Caco-2 (cell line): ENCODE results near the gene LSMEM2. TPM values are rescaled to one million over a fixed set of nuclear protein-coding genes. Genes with fewer than 3 reads are reported as not detected.

Experiments used
- BruUV-seq: library from RNA; stranded (reverse); fragments of 400-500 nt; replicated peaks from 2 replicates; lab custom pipeline; 2021; lab: Mats Ljungman, UMichigan
- CTCF ChIA-PET: fragments of 300-600 bp; sonication (Branson Sonifier 250); formaldehyde crosslinking; loops from one replicate; lab custom pipeline; 2022; ENCODE audit warnings: antibody characterized with exemption; lab: Charles Lee
- POLR2A ChIA-PET: fragments of 300-600 bp; sonication (Branson Sonifier 250); formaldehyde crosslinking; loops from one replicate; lab custom pipeline; 2022; ENCODE audit warnings: antibody characterized with exemption; lab: Charles Lee
- DNase-seq, 2 experiments: peaks; one replicate each; pipeline versions ENCODE4 v3.0.0 to v3.0.0-alpha.2; 2020 to 2022
- H3K27me3 ChIP-seq: replicated peaks from 2 replicates; pipeline ENCODE4 v1.6.0; 2011; ENCODE audit warnings: low read length; ENCODE audit not compliant: control insufficient read depth, insufficient read depth
- H3K36me3 ChIP-seq: 2 replicates; pipeline ENCODE4 v1.5.1; 2011; ENCODE audit warnings: low read length; ENCODE audit not compliant: control insufficient read depth, insufficient read depth
- H3K4me1 ChIP-seq: fragments of 250-450 bp; sonication (Bioruptor Pico); 2 replicates; pipeline ENCODE4 v1.5.1; 2020; ENCODE audit warnings: mild to moderate bottlenecking
- H3K4me3 ChIP-seq: 2 replicates; pipeline ENCODE4 v1.5.1; 2011; ENCODE audit warnings: low read depth, mild to moderate bottlenecking, control low read depth, low read length
- H3K9me3 ChIP-seq: fragments of 250-450 bp; sonication (Bioruptor Pico); 2 replicates; pipeline ENCODE4 v1.5.1; 2020; ENCODE audit warnings: mild to moderate bottlenecking, moderate library complexity
- H3K27ac Mint-ChIP-seq: one replicate; pipeline ENCODE4 v1.8.0; 2022; ENCODE audit warnings: mixed read lengths; ENCODE audit not compliant: unreplicated experiment
- H3K27me3 Mint-ChIP-seq: one replicate; pipeline ENCODE4 v1.8.0; 2022; ENCODE audit warnings: mixed read lengths; ENCODE audit not compliant: insufficient read depth, unreplicated experiment
- H3K36me3 Mint-ChIP-seq: one replicate; pipeline ENCODE4 v1.8.0; 2022; ENCODE audit warnings: mild to moderate bottlenecking, mixed read lengths; ENCODE audit not compliant: insufficient read depth, unreplicated experiment
- H3K4me1 Mint-ChIP-seq: one replicate; pipeline ENCODE4 v1.8.0; 2022; ENCODE audit warnings: low read depth, mixed read lengths; ENCODE audit not compliant: unreplicated experiment
- H3K4me3 Mint-ChIP-seq: one replicate; pipeline ENCODE4 v1.8.0; 2022; ENCODE audit warnings: mild to moderate bottlenecking, moderate library complexity, mixed read lengths; ENCODE audit not compliant: unreplicated experiment
- H3K9me3 Mint-ChIP-seq: one replicate; pipeline ENCODE4 v1.8.0; 2022; ENCODE audit warnings: mixed read lengths; ENCODE audit not compliant: unreplicated experiment
- intact Hi-C: fragments of 100-400 bp; cut with micrococcal nuclease; formaldehyde crosslinking; loops from one replicate; pipeline ENCODE4 v1.10.0; 2022; ENCODE audit not compliant: unreplicated experiment
- total RNA-seq: library from RNA; stranded (reverse); gene quantifications from 2 replicates; pipeline ENCODE4 v1.2.3, GENCODE V29; 2022
- TF ChIP-seq, protein P1 (sequence below), 2 experiments: fragments of 200-600 bp in 1 of 2; IDR thresholded peaks; 1 replicate in 1 of 2; 2 replicates in 1 of 2; pipeline versions ENCODE4 v1.5.1 to v1.8.0; 2011 to 2022; ENCODE audit warnings: antibody characterized with exemption in 1 of 2, control low read depth in 1 of 2, inconsistent platforms in 1 of 2, low read depth in 1 of 2, low read length in 1 of 2, mild to moderate bottlenecking in 1 of 2, moderate library complexity in 1 of 2; ENCODE audit not compliant: insufficient read depth in 1 of 2, severe bottlenecking in 1 of 2, unreplicated experiment in 1 of 2

The LSMEM2 gene
- total RNA-seq, 1 experiment from 2014 or later = not detected

DNA sequence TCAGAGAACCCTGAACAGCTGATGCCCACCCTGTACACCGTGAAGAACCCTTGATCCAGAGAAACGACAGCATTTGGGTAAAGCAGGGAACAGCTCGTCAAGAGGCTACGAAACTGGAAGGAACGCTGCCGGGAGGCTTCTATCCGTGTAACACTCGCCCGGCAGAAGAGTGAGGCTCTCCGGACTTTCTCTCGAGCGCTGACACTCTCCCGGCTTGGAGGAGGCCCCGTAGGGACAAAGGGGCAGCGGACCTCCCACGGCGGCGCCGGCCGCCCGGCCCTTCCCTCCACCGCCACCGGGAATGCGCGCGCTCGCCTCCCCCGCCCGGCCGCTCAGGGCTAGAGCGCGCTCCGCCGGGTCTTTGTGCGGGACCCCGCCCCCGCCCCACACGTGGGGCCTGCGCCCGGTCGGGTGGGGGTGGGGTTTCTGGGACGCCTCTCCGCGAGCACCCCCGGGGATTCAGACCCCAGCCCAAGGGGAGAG lies 42.0 kb downstream of the LSMEM2 start:
- Histone ChIP-seq H3K4me3 (peak overlapping the region; percentile 58), H3K4me1 (peaks cover 34% of the 10 kb centered on the region), H3K9me3 (no peaks in the 10 kb centered on the region), H3K27me3 (no peaks in the 10 kb centered on the region), H3K36me3 (peaks cover 4% of the 10 kb centered on the region)
- ChIA-PET CTCF (interaction anchor here (0.5 to 1.4 kb wide), 11 partner anchors 10 to 1721 kb away, joined by 3 to 27 read pairs (median 6); partner anchors contain the start of genes CYB561D2, GNAI2, HYAL3 and NAA80), POLR2A (interaction anchor here (0.6 to 1.4 kb wide), 4 partner anchors 16 to 380 kb away, joined by 7 to 12 read pairs (median 8); partner anchors contain the start of genes HYAL3 and NAA80)
- Mint-ChIP-seq H3K27ac (peak overlapping the region; percentile 96), H3K4me3 (peak overlapping the region; percentile 81), H3K36me3 (peaks cover 41% of the 10 kb centered on the region), H3K27me3 (no peaks in the 10 kb centered on the region), H3K4me1 (peaks cover 10% of the 10 kb centered on the region), H3K9me3 (no peaks in the 10 kb centered on the region)
- TF ChIP-seq, protein P1, sequence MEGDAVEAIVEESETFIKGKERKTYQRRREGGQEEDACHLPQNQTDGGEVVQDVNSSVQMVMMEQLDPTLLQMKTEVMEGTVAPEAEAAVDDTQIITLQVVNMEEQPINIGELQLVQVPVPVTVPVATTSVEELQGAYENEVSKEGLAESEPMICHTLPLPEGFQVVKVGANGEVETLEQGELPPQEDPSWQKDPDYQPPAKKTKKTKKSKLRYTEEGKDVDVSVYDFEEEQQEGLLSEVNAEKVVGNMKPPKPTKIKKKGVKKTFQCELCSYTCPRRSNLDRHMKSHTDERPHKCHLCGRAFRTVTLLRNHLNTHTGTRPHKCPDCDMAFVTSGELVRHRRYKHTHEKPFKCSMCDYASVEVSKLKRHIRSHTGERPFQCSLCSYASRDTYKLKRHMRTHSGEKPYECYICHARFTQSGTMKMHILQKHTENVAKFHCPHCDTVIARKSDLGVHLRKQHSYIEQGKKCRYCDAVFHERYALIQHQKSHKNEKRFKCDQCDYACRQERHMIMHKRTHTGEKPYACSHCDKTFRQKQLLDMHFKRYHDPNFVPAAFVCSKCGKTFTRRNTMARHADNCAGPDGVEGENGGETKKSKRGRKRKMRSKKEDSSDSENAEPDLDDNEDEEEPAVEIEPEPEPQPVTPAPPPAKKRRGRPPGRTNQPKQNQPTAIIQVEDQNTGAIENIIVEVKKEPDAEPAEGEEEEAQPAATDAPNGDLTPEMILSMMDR (IDR thresholded peaks at IDR 0.05; ENCODE audit: insufficient read depth in 1 of 2, low read depth in 1 of 2, low read length in 1 of 2, severe bottlenecking in 1 of 2, unreplicated experiment in 1 of 2) = no peak
- DNase-seq = peak; percentile 81 to 89
- no TSS peak for BruUV-seq
- intact Hi-C loops = loop anchor here (1.0 kb wide), 1 partner anchor 22 kb away; the partner anchor contains the start of genes HYAL3 and NAA80

DNA sequence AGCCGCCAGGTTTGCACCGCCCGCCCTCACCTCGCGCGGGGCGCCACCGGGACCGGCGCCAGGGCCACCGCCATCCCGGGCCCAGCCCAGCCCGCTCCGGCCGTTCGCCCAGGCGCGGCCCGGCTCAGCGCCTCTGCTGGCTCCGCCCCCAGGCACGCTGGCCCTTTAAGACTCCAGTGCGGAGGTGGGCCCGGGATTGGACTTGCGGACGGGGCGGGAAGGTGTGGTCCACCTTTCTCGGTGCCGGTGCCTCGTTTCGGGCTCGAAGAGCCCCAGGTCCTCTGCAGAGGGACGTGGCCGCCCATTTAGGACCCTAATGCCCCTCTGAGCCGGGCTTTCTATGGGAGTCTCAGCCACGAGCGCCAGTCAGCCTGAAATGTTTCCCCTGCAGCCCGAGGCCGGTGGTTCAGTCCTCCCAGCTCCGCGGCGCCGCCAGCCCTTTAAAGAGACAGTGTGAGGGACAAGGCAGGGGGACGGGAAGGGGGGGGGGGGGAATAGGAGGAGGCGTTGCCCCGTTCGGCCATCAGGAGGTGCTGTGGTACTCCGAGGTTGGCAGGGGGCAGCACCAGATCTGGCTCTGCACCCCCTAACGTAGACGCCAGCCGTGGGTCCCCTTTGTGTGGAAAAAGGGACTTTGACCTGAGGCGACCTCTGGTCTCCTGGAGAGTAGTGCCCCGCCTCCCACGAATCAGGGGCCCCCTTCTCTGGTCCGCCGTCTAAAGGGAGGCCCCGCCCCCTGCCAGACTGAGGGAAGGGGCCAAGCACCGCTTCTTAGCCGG lies 42.6 kb downstream of the LSMEM2 start:
- H3K36me3 ChIP-seq = peaks cover 4% of the 10 kb centered on the region
- POLR2A ChIA-PET = interaction anchor here (0.6 to 1.4 kb wide), 4 partner anchors 16 to 536 kb away, joined by 4 to 12 read pairs (median 8); partner anchors contain the start of genes HYAL3 and NAA80
- DNase-seq = peak; percentile 92 to 94
- H3K9me3 Mint-ChIP-seq = no peaks in the 10 kb centered on the region
- CTCF ChIA-PET = interaction anchor here (0.5 to 1.4 kb wide), 12 partner anchors 10 to 1720 kb away, joined by 3 to 27 read pairs (median 5); partner anchors contain the start of genes CYB561D2, GNAI2, HYAL3 and NAA80
- peak overlapping the region; percentile 81 for H3K4me3 Mint-ChIP-seq
- peaks cover 33% of the 10 kb centered on the region for H3K4me1 ChIP-seq
- TF ChIP-seq, protein P1 (IDR thresholded peaks at IDR 0.05; ENCODE audit: insufficient read depth in 1 of 2, low read depth in 1 of 2, low read length in 1 of 2, severe bottlenecking in 1 of 2, unreplicated experiment in 1 of 2) = peak; percentile 67 to 68
- intact Hi-C loops = loop anchor here (1.0 kb wide), 1 partner anchor 22 kb away; the partner anchor contains the start of genes HYAL3 and NAA80
- no peaks in the 10 kb centered on the region for H3K27me3 Mint-ChIP-seq
- H3K4me3 ChIP-seq = peak overlapping the region; percentile 58
- no TSS peak for BruUV-seq
- H3K4me1 Mint-ChIP-seq = peaks cover 6% of the 10 kb centered on the region
- H3K9me3 ChIP-seq = no peaks in the 10 kb centered on the region
- H3K27ac Mint-ChIP-seq = peak overlapping the region; percentile 96
- H3K27me3 ChIP-seq = no peaks in the 10 kb centered on the region
- peaks cover 37% of the 10 kb centered on the region for H3K36me3 Mint-ChIP-seq

GRCh38 chr3:50322115-50322385 lies 43.2 kb downstream of the LSMEM2 start:
- Mint-ChIP-seq H3K9me3 (no peaks in the 10 kb centered on the region), H3K36me3 (peaks cover 40% of the 10 kb centered on the region), H3K4me3 (peak overlapping the region; percentile 81), H3K27me3 (no peaks in the 10 kb centered on the region), H3K4me1 (peaks cover under 1% of the 10 kb centered on the region), H3K27ac (peak overlapping the region; percentile 96)
- BruUV-seq = TSS peak; percentile 62
- TF ChIP-seq, protein P1 (IDR thresholded peaks at IDR 0.05; ENCODE audit: insufficient read depth in 1 of 2, low read depth in 1 of 2, low read length in 1 of 2, severe bottlenecking in 1 of 2, unreplicated experiment in 1 of 2) = no peak
- intact Hi-C loops = no loop called here
- H3K4me3 ChIP-seq = peak overlapping the region; percentile 58
- POLR2A ChIA-PET = interaction anchor here (0.6 to 1.4 kb wide), 2 partner anchors 23 to 536 kb away, joined by 4 to 12 read pairs; partner anchors contain the start of genes HYAL3 and NAA80
- CTCF ChIA-PET = interaction anchor here (1.0 to 1.4 kb wide), 2 partner anchors 15 to 23 kb away, joined by 8 to 27 read pairs; partner anchors contain the start of genes HYAL3 and NAA80
- H3K36me3 ChIP-seq = peaks cover 4% of the 10 kb centered on the region
- peaks cover 27% of the 10 kb centered on the region for H3K4me1 ChIP-seq
- H3K9me3 ChIP-seq = no peaks in the 10 kb centered on the region
- no peak for DNase-seq
- no peaks in the 10 kb centered on the region for H3K27me3 ChIP-seq
